Trophoblast cell (in vitro differentiated cells and primary cell): ENCODE data around the gene C19orf85. TPM values are rescaled to one million over a fixed set of nuclear protein-coding genes. Genes with fewer than 3 reads are reported as not detected.

Experiments
- DNase-seq, 2 donors: peaks; one replicate each; pipeline ENCODE4 v3.0.0-alpha.2; 2016
- H2AFZ ChIP-seq: 2 replicates; pipeline ENCODE4 v1.6.1; 2013; ENCODE audit warnings: low read length, moderate library complexity, mild to moderate bottlenecking; ENCODE audit not compliant: insufficient read depth, poor library complexity
- H2AK5ac ChIP-seq: 2 replicates; pipeline ENCODE4 v1.6.1; 2013; ENCODE audit warnings: mild to moderate bottlenecking, low read length
- H2BK120ac ChIP-seq: 2 replicates; pipeline ENCODE4 v1.6.1; 2013; ENCODE audit warnings: low read length, mild to moderate bottlenecking, moderate library complexity; ENCODE audit not compliant: insufficient read depth, poor library complexity
- H2BK12ac ChIP-seq: 2 replicates; pipeline ENCODE4 v1.6.1; 2013; ENCODE audit warnings: mild to moderate bottlenecking, low read length, moderate library complexity
- H2BK5ac ChIP-seq: 2 replicates; pipeline ENCODE4 v1.6.1; 2013; ENCODE audit warnings: low read length, low read depth, moderate library complexity, mild to moderate bottlenecking; ENCODE audit not compliant: poor library complexity
- H3K14ac ChIP-seq: 2 replicates; pipeline ENCODE4 v1.6.1; 2013; ENCODE audit warnings: mild to moderate bottlenecking, low read length
- H3K18ac ChIP-seq: 2 replicates; pipeline ENCODE4 v1.6.1; 2013; ENCODE audit warnings: mild to moderate bottlenecking, low read length
- H3K23ac ChIP-seq: 2 replicates; pipeline ENCODE4 v1.6.1; 2013; ENCODE audit warnings: low read length
- H3K27ac ChIP-seq: 2 replicates; pipeline ENCODE4 v1.5.1; 2013; ENCODE audit warnings: low read depth, mild to moderate bottlenecking, inconsistent platforms, low read length, moderate library complexity
- H3K27me3 ChIP-seq: 2 replicates; pipeline ENCODE4 v1.6.1; 2013; ENCODE audit warnings: inconsistent platforms, mild to moderate bottlenecking, low read length, moderate library complexity; ENCODE audit not compliant: insufficient read depth
- H3K36me3 ChIP-seq, 2 experiments: 1 replicate in 1 of 2; 2 replicates in 1 of 2; pipeline ENCODE4 v1.6.1; 2013; ENCODE audit warnings: low read length in 2 of 2, mild to moderate bottlenecking in 2 of 2, moderate library complexity in 1 of 2; ENCODE audit not compliant: insufficient read depth in 2 of 2, control insufficient read depth in 1 of 2
- H3K4ac ChIP-seq: 2 replicates; pipeline ENCODE4 v1.6.1; 2013; ENCODE audit warnings: low read depth, mild to moderate bottlenecking, low read length, moderate library complexity
- H3K4me1 ChIP-seq, 2 experiments: 1 replicate in 1 of 2; 2 replicates in 1 of 2; pipeline ENCODE4 v1.6.1; 2013; ENCODE audit warnings: low read length in 2 of 2, mild to moderate bottlenecking in 2 of 2, moderate library complexity in 1 of 2; ENCODE audit not compliant: insufficient read depth in 2 of 2, control insufficient read depth in 1 of 2
- H3K4me2 ChIP-seq: 2 replicates; pipeline ENCODE4 v1.6.1; 2013; ENCODE audit warnings: inconsistent platforms, mild to moderate bottlenecking, low read length, moderate library complexity
- H3K4me3 ChIP-seq: 2 replicates; pipeline ENCODE4 v1.5.1; 2013; ENCODE audit warnings: mild to moderate bottlenecking, low read depth, low read length, inconsistent platforms
- H3K79me1 ChIP-seq: one replicate; pipeline ENCODE4 v1.6.1; 2013; ENCODE audit warnings: low read length
- H3K79me2 ChIP-seq: 2 replicates; pipeline ENCODE4 v1.6.1; 2013; ENCODE audit warnings: low read length, mild to moderate bottlenecking; ENCODE audit not compliant: control insufficient read depth, insufficient read depth, poor library complexity
- H3K9ac ChIP-seq: 2 replicates; pipeline ENCODE4 v1.6.1; 2013; ENCODE audit warnings: mild to moderate bottlenecking, low read length
- H3K9me3 ChIP-seq: 2 replicates; pipeline ENCODE4 v1.6.1; 2013; ENCODE audit warnings: low read depth, mild to moderate bottlenecking, control low read depth, inconsistent platforms, low read length; ENCODE audit not compliant: insufficient read depth
- H4K12ac ChIP-seq: 2 replicates; pipeline ENCODE4 v1.6.1; 2013; ENCODE audit warnings: low read depth, mild to moderate bottlenecking, low read length, moderate library complexity
- H4K8ac ChIP-seq: 2 replicates; pipeline ENCODE4 v1.6.1; 2013; ENCODE audit warnings: low read depth, mild to moderate bottlenecking, low read length, moderate library complexity
- H4K91ac ChIP-seq: one replicate; pipeline ENCODE4 v1.6.1; 2013; ENCODE audit warnings: low read depth, mild to moderate bottlenecking, low read length, moderate library complexity
- WGBS: extraction: QIAGEN DNeasy Blood & Tissue Kit; methylation state at CpG from one replicate; pipeline ENCODE4 v1.1.7; 2013; ENCODE audit warnings: missing lambda C conversion rate; ENCODE audit not compliant: insufficient read length, insufficient coverage; ENCODE audit errors: extremely low coverage; 5-methylcytosine and 5-hydroxymethylcytosine counted together
- polyA plus RNA-seq: library from polyadenylated mRNA; stranded (reverse); fragments of 200-250 nt; gene quantifications from 2 replicates; pipeline ENCODE4 v1.2.3, GENCODE V29; 2013

C19orf85 gene
- not detected in 2 replicates for polyA plus RNA-seq

- Histone ChIP-seq H3K9ac (no peak within 1 kb of the TSS), H3K27me3 (no peaks in the 10 kb centered on the region), H3K9me3 (no peaks in the 10 kb centered on the region), H2AFZ (no peak within 1 kb of the TSS), H2BK120ac (no peak within 1 kb of the TSS), H3K23ac (no peak within 1 kb of the TSS), H3K4ac (no peak within 1 kb of the TSS), H3K27ac (no peak within 1 kb of the TSS), H4K12ac (no peak within 1 kb of the TSS), H3K36me3 (no peaks in the 10 kb centered on the region), H3K14ac (no peak within 1 kb of the TSS), H2AK5ac (no peak within 1 kb of the TSS), H3K18ac (no peak within 1 kb of the TSS), H3K4me3 (no peak within 1 kb of the TSS), H3K79me2 (peaks cover 3% of the 10 kb centered on the region), H3K4me2 (no peak within 1 kb of the TSS), H3K4me1 (peaks cover 9 to 15% of the 10 kb centered on the region in 2 experiments), H4K8ac (no peak within 1 kb of the TSS), H2BK12ac (no peak within 1 kb of the TSS), H2BK5ac (no peak within 1 kb of the TSS), H3K79me1 (peaks cover 6% of the 10 kb centered on the region), H4K91ac (no peak within 1 kb of the TSS)
- no peak for DNase-seq
- WGBS, result no CpG with 5 or more reads among the region's 14 CpGs
These were observed at the start of gene C19orf85 for GRCh38 chr19:55464662-55465054. Gene C19orf85, minus strand, starts transcription at chr19:55464751. Its CDS starts 197 bp downstream, at chr19:55464554.

- Histone ChIP-seq H4K91ac (no peak overlapping the region), H3K4me2 (no peak overlapping the region), H3K4me1 (peaks cover 0 to 5% of the 10 kb centered on the region in 2 experiments), H3K27ac (no peak overlapping the region), H3K14ac (no peak overlapping the region), H3K79me2 (no peaks in the 10 kb centered on the region), H3K27me3 (peaks cover 2% of the 10 kb centered on the region), H3K79me1 (no peaks in the 10 kb centered on the region), H2BK5ac (no peak overlapping the region), H3K9ac (peak overlapping the region; percentile 23), H2AK5ac (no peak overlapping the region), H2BK120ac (no peak overlapping the region), H4K12ac (no peak overlapping the region), H3K18ac (no peak overlapping the region), H4K8ac (no peak overlapping the region), H3K4ac (no peak overlapping the region), H3K9me3 (peaks cover 8% of the 10 kb centered on the region), H3K4me3 (no peak overlapping the region), H3K23ac (no peak overlapping the region), H2BK12ac (no peak overlapping the region), H2AFZ (no peak overlapping the region), H3K36me3 (peaks cover 6 to 7% of the 10 kb centered on the region in 2 experiments)
- no CpG with 5 or more reads among the region's 10 CpGs for WGBS
- no peak for DNase-seq
These were observed 43.6 kb upstream of the C19orf85 start for GRCh38 chr19:55508120-55508519.

GRCh38 chr19:55504981-55505380 is 40.4 kb upstream of the C19orf85 start:
- Histone ChIP-seq H2AFZ (no peak overlapping the region), H4K8ac (no peak overlapping the region), H3K79me2 (no peaks in the 10 kb centered on the region), H3K4me1 (peaks cover 0 to 5% of the 10 kb centered on the region in 2 experiments), H2BK12ac (no peak overlapping the region), H4K12ac (no peak overlapping the region), H3K36me3 (peaks cover 12 to 18% of the 10 kb centered on the region in 2 experiments), H3K4ac (no peak overlapping the region), H3K9me3 (peaks cover 8% of the 10 kb centered on the region), H3K14ac (no peak overlapping the region), H2BK120ac (no peak overlapping the region), H3K18ac (no peak overlapping the region), H3K27ac (no peak overlapping the region), H3K79me1 (no peaks in the 10 kb centered on the region), H4K91ac (no peak overlapping the region), H3K4me2 (no peak overlapping the region), H3K9ac (no peak overlapping the region), H2BK5ac (no peak overlapping the region), H3K27me3 (peaks cover 2% of the 10 kb centered on the region), H3K4me3 (no peak overlapping the region), H2AK5ac (no peak overlapping the region), H3K23ac (no peak overlapping the region)
- no peak for DNase-seq
- no CpG with 5 or more reads among the region's 11 CpGs for WGBS

- H3K27me3 ChIP-seq, result peaks cover 2% of the 10 kb centered on the region
- H3K9ac ChIP-seq, result no peak overlapping the region
- no peak overlapping the region for H4K12ac ChIP-seq
- H2BK12ac ChIP-seq, result no peak overlapping the region
- no peak overlapping the region for H3K14ac ChIP-seq
- H3K79me1 ChIP-seq, result no peaks in the 10 kb centered on the region
- no peak overlapping the region for H3K4me3 ChIP-seq
- peaks cover 0 to 5% of the 10 kb centered on the region in 2 experiments for H3K4me1 ChIP-seq
- H3K23ac ChIP-seq, result no peak overlapping the region
- H3K79me2 ChIP-seq, result no peaks in the 10 kb centered on the region
- no peak overlapping the region for H4K8ac ChIP-seq
- peaks cover 15 to 23% of the 10 kb centered on the region in 2 experiments for H3K36me3 ChIP-seq
- DNase-seq, result no peak
- H3K4me2 ChIP-seq, result no peak overlapping the region
- no peak overlapping the region for H3K27ac ChIP-seq
- no peak overlapping the region for H4K91ac ChIP-seq
- no peak overlapping the region for H3K4ac ChIP-seq
- H2BK120ac ChIP-seq, result no peak overlapping the region
- H2AFZ ChIP-seq, result no peak overlapping the region
- no peak overlapping the region for H3K18ac ChIP-seq
- H3K9me3 ChIP-seq, result peaks cover 8% of the 10 kb centered on the region
- WGBS, result no CpG with 5 or more reads among the region's 13 CpGs
- H2AK5ac ChIP-seq, result no peak overlapping the region
- no peak overlapping the region for H2BK5ac ChIP-seq
These were observed 39.7 kb upstream of the C19orf85 start for GRCh38 chr19:55504252-55504603.
